GM12878 (cell line): ENCODE measurements around the gene EIF5A. TPM values are rescaled to one million over a fixed set of nuclear protein-coding genes. Genes with fewer than 3 reads are reported as not detected.

Source experiments
- ATAC-seq: fragments of 200-7000 bp; cut with Tn5 transposase; 3 replicates; pipeline ENCODE4 v1.9.1; 2020; ENCODE audit warnings: mild to moderate bottlenecking, moderate library complexity
- BruUV-seq: library from RNA; stranded (reverse); fragments of 400-500 nt; replicated peaks from 2 replicates; lab custom pipeline; 2021; lab: Mats Ljungman, UMichigan
- CTCF ChIA-PET: fragments of 300-600 bp; sonication (Branson Sonifier 250); formaldehyde crosslinking; extraction: SDS; loops from one replicate; lab custom pipeline; 2021; ENCODE audit warnings: inconsistent platforms; lab: Yijun Ruan, JAX
- POLR2A ChIA-PET: fragments of 350-600 bp; formaldehyde crosslinking; extraction: SDS; loops from one replicate; lab custom pipeline; 2021; ENCODE audit warnings: inconsistent platforms; lab: Charles Lee
- RAD21 ChIA-PET: fragments of 300-600 bp; sonication (Branson Sonifier 250); formaldehyde crosslinking; loops from one replicate; lab custom pipeline; 2023; ENCODE audit warnings: antibody characterized with exemption; ENCODE audit not compliant: unreplicated experiment; lab: Charles Lee
- SMC1A ChIA-PET: fragments of 300-600 bp; sonication (Branson Sonifier 250); formaldehyde crosslinking; loops from one replicate; lab custom pipeline; 2023; ENCODE audit not compliant: unreplicated experiment, uncharacterized antibody; lab: Charles Lee
- DNase-seq: peaks from one replicate; pipeline ENCODE4 v3.0.0-alpha.2; 2011; ENCODE audit warnings: low read depth, low spot score
- FAIRE-seq: peaks from 3 replicates; lab custom pipeline; 2011; peaks lifted over from hg19 to GRCh38; lab: Jason Lieb, UNC
- H2AFZ ChIP-seq: 2 replicates; pipeline ENCODE4 v1.6.0; 2011; ENCODE audit warnings: low read depth, low read length, control low read depth; ENCODE audit not compliant: control insufficient read depth
- H3K27ac ChIP-seq: 2 replicates; pipeline ENCODE4 v1.5.1; 2011; ENCODE audit warnings: control low read depth; ENCODE audit not compliant: control insufficient read depth, insufficient read depth
- H3K27me3 ChIP-seq, 2 experiments: replicated peaks in 1 of 2; 2 replicates each; pipeline versions ENCODE4 v1.6.0 to v1.6.1; 2011; ENCODE audit warnings: low read length in 1 of 2; ENCODE audit not compliant: control insufficient read depth in 2 of 2, insufficient read depth in 2 of 2
- H3K36me3 ChIP-seq, 2 experiments: 2 replicates each; pipeline ENCODE4 v1.5.1; 2011; ENCODE audit warnings: low read length in 1 of 2; ENCODE audit not compliant: control insufficient read depth in 2 of 2, insufficient read depth in 2 of 2
- H3K4me1 ChIP-seq: 2 replicates; pipeline ENCODE4 v1.6.1; 2011; ENCODE audit warnings: mild to moderate bottlenecking, low read length, moderate library complexity, mixed read lengths; ENCODE audit not compliant: control insufficient read depth, insufficient read depth
- H3K4me2 ChIP-seq: 2 replicates; pipeline ENCODE4 v1.6.0; 2011; ENCODE audit warnings: control low read depth; ENCODE audit not compliant: control insufficient read depth, insufficient read depth
- H3K4me3 ChIP-seq: fragments of 200-600 bp; sonication (generic); 2 replicates; pipeline ENCODE4 v1.5.1; 2016
- H3K79me2 ChIP-seq: 2 replicates; pipeline ENCODE4 v1.6.0; 2011; ENCODE audit warnings: low read length; ENCODE audit not compliant: control insufficient read depth, insufficient read depth
- H3K9ac ChIP-seq: 2 replicates; pipeline ENCODE4 v1.8.0; 2011; ENCODE audit warnings: low read length, control low read depth, mixed read lengths; ENCODE audit not compliant: control insufficient read depth, insufficient read depth
- H3K9me3 ChIP-seq: replicated peaks from 3 replicates; pipeline ENCODE4 v1.5.1; 2011; ENCODE audit warnings: mild to moderate bottlenecking, low read length; ENCODE audit not compliant: control insufficient read depth, insufficient read depth
- H4K20me1 ChIP-seq: 2 replicates; pipeline ENCODE4 v1.6.0; 2011; ENCODE audit not compliant: control insufficient read depth, insufficient read depth
- CBX5 ChIP-seq: sonication (generic); IDR thresholded peaks from 2 replicates; pipeline ENCODE4 v1.6.1; 2016; ENCODE audit warnings: low read depth, moderate library complexity, mild to moderate bottlenecking, inconsistent platforms
- CEBPB ChIP-seq, 2 experiments: fragments of 150-350 bp in 1 of 2; IDR thresholded peaks; 2 replicates each; pipeline ENCODE4 v1.6.1; 2012 to 2014; ENCODE audit warnings: low read depth in 2 of 2, low read length in 2 of 2, borderline replicate concordance in 1 of 2, inconsistent platforms in 1 of 2
- FOS ChIP-seq: IDR thresholded peaks from 3 replicates; pipeline ENCODE4 v1.6.1; 2011; ENCODE audit warnings: borderline replicate concordance; ENCODE audit not compliant: insufficient read length; ENCODE audit errors: extremely low read depth
- LARP7 ChIP-seq: fragments of 450-650 bp; IDR thresholded peaks from 2 replicates; pipeline ENCODE4 v1.6.1; 2017; ENCODE audit warnings: mild to moderate bottlenecking
- NBN ChIP-seq: fragments of 450-650 bp; IDR thresholded peaks from 2 replicates; pipeline ENCODE4 v1.6.1; 2016
- NRF1 ChIP-seq: conservative IDR thresholded peaks from 2 replicates; pipeline ENCODE4 v1.6.1; 2011; ENCODE audit warnings: mild to moderate bottlenecking, low read depth, low read length, improper control_type of control experiment
- PKNOX1 ChIP-seq: fragments of 450-650 bp; IDR thresholded peaks from 2 replicates; pipeline ENCODE4 v1.6.1; 2016; ENCODE audit warnings: mild to moderate bottlenecking
- POLR2AphosphoS5 ChIP-seq: IDR thresholded peaks from 2 replicates; pipeline ENCODE4 v1.6.1; 2011; ENCODE audit warnings: mild to moderate bottlenecking, low read length, inconsistent platforms
- RELA ChIP-seq: fragments of 450-650 bp; IDR thresholded peaks from 2 replicates; pipeline ENCODE4 v1.8.0; 2014; ENCODE audit warnings: borderline replicate concordance; ENCODE audit not compliant: partially characterized antibody
- SPI1 ChIP-seq: IDR thresholded peaks from 2 replicates; pipeline ENCODE4 v1.6.1; 2011; ENCODE audit warnings: low read depth, mild to moderate bottlenecking, low read length, moderate library complexity, borderline replicate concordance; ENCODE audit not compliant: insufficient read depth
- STAT3 ChIP-seq: IDR thresholded peaks from 2 replicates; pipeline ENCODE4 v1.6.1; 2011; ENCODE audit warnings: low read depth, low read length, improper control_type of control experiment
- YY1 ChIP-seq: IDR thresholded peaks from 2 replicates; pipeline ENCODE4 v1.6.1; 2011; ENCODE audit warnings: low read depth, mild to moderate bottlenecking, low read length
- ZNF622 ChIP-seq: fragments of 450-650 bp; IDR thresholded peaks from 2 replicates; pipeline ENCODE4 v1.6.1; 2017; ENCODE audit warnings: mild to moderate bottlenecking, inconsistent platforms
- WGBS: methylation state at CpG from one replicate; pipeline ENCODE4 v1.1.6; 2016; ENCODE audit warnings: low lambda C conversion rate; ENCODE audit not compliant: insufficient replicate concordance, insufficient coverage; ENCODE audit errors: missing lambda C conversion rate; 5-methylcytosine and 5-hydroxymethylcytosine counted together
- in situ Hi-C: fragments of 300-500 bp; cut with MboI; formaldehyde crosslinking; loops from 9 replicates; pipeline ENCODE4 v1.14.3; 2018; ENCODE audit warnings: mixed read lengths
- intact Hi-C: fragments of 100-400 bp; cut with micrococcal nuclease; formaldehyde crosslinking; loops from one replicate; pipeline ENCODE4 v1.14.2; 2022; ENCODE audit not compliant: unreplicated experiment
- polyA plus RNA-seq, 11 experiments: library from polyadenylated mRNA; depleted of rRNA in 4 of 11; unstranded in 6 of 11; stranded (reverse) in 5 of 11; fragments of >200 nt; fragmentation: Nextera tagmentation in 4 of 11; fragmentation: Illumina TruSeq in 1 of 11; extraction: Ambion mirVana in 4 of 11; extraction: Trizol in 1 of 11; gene quantifications; 1 replicate in 1 of 11; 2 replicates in 10 of 11; pipeline versions ENCODE4 v1.2.1 to v1.2.3, GENCODE V29; 2011 to 2016; ENCODE audit warnings: inconsistent platforms in 2 of 11, missing spikeins in 2 of 11, low read depth in 1 of 11
- total RNA-seq, 4 experiments: library from RNA; depleted of rRNA in 3 of 4; stranded (reverse); fragments of >200 nt in 3 of 4; fragmentation: Illumina TruSeq in 1 of 4; extraction: Trizol in 1 of 4; gene quantifications; 2 replicates each; pipeline versions ENCODE4 v1.2.1 to v1.2.3, GENCODE V29; 2013 to 2021
- TF ChIP-seq, protein P1 (sequence below): IDR thresholded peaks from 2 replicates; pipeline ENCODE4 v1.6.1; 2011; ENCODE audit warnings: mild to moderate bottlenecking, low read depth, low read length, moderate library complexity; ENCODE audit not compliant: insufficient replicate concordance
- TF ChIP-seq, protein P2 (sequence below): IDR thresholded peaks from 2 replicates; pipeline ENCODE4 v1.6.1; 2012; ENCODE audit warnings: low read depth, low read length, improper control_type of control experiment

The EIF5A gene
- total and polyA plus RNA-seq, 10 of the 15 experiments (the other 5 are each of a cell fraction or from before 2014, with no cell fraction given): 26.5 to 1,792 (median 944) TPM

DNA sequence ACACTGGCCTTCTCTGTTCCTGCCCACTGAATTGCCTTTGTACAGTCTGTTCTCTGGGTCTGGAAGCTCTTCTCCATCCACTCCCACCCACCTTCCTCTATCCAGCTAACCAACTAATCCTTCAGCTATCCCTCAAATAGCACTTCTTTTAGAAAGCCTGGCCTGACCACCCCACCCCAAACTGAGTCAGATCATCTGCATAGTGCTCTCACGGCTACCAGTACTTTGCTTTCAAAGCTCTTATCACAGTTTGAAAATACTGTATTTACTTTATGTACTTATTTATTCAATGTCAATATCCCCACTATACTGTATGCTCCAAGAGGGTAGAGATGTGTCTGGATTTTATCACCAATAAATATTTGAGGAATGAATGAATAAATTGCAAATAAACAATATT lies 40.6 kb upstream of the EIF5A start (continued):
- TF ChIP-seq, protein P1, sequence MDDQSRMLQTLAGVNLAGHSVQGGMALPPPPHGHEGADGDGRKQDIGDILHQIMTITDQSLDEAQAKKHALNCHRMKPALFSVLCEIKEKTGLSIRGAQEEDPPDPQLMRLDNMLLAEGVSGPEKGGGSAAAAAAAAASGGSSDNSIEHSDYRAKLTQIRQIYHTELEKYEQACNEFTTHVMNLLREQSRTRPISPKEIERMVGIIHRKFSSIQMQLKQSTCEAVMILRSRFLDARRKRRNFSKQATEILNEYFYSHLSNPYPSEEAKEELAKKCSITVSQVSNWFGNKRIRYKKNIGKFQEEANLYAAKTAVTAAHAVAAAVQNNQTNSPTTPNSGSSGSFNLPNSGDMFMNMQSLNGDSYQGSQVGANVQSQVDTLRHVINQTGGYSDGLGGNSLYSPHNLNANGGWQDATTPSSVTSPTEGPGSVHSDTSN: no peak
- no peak for TF ChIP-seq STAT3
- TF ChIP-seq PKNOX1: no peak
- no peak for TF ChIP-seq YY1

DNA sequence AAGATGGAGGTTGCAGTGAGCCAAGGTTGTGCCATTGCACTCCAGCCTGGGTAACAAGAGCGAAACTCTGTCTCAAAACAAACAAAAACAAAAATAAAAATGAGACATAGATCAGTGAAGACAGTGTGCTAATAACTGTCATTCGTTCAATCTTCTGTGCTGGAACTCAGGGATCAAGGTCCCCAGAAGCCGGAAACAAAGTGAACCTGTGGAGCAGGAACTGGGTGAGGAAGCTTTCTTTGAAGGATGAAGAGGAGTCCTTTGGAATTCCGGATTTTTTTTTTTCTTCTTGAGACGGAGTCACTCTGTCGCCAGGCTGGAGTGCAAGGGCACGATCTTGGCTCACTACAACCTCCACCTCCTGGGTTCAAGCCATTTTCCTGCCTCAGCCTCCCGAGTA lies 28.0 kb upstream of the EIF5A start:
- 32% methylated on average over 8 of the region's 8 CpGs for WGBS
- Histone ChIP-seq H4K20me1 (no peaks in the 10 kb centered on the region; the same call in 1 of the 2 replicates), H3K9ac (no peak overlapping the region), H3K4me1 (peaks cover 8% of the 10 kb centered on the region), H3K27me3 (no peaks in the 10 kb centered on the region; a peak in 1 of 4 replicates), H3K9me3 (no peaks in the 10 kb centered on the region), H3K27ac (no peak overlapping the region), H3K4me3 (no peak overlapping the region), H3K79me2 (no peaks in the 10 kb centered on the region), H3K4me2 (no peak overlapping the region), H3K36me3 (no peaks in the 10 kb centered on the region), H2AFZ (no peak overlapping the region)
- ChIA-PET SMC1A (interaction anchor here (0.7 to 3.3 kb wide), 3 partner anchors 17 to 82 kb away, joined by 3 to 17 read pairs (median 3); no protein-coding TSS in a partner anchor), RAD21 (interaction anchor here (1.2 kb wide), 1 partner anchor 16 kb away, joined by 3 read pairs; no protein-coding TSS in a partner anchor), CTCF (interaction anchor here (0.7 to 10.3 kb wide), 5 partner anchors 12 to 377 kb away, joined by 4 to 102 read pairs (median 5); no protein-coding TSS in a partner anchor), POLR2A (interaction anchor here (0.6 kb wide), 1 partner anchor 940 kb away, joined by 4 read pairs; no protein-coding TSS in a partner anchor)
- no peak for DNase-seq
- no TSS peak for BruUV-seq
- intact Hi-C loops: no loop called here
- in situ Hi-C loops: no loop called here
- TF ChIP-seq RELA: no peak
- TF ChIP-seq CEBPB (IDR thresholded peaks at IDR 0.05; ENCODE audit: borderline replicate concordance in 1 of 2, low read depth in 2 of 2, low read length in 2 of 2): no peak
- no peak for TF ChIP-seq LARP7
- TF ChIP-seq POLR2AphosphoS5: no peak
- no peak for TF ChIP-seq FOS
- no peak for TF ChIP-seq NRF1
- TF ChIP-seq, protein P2, sequence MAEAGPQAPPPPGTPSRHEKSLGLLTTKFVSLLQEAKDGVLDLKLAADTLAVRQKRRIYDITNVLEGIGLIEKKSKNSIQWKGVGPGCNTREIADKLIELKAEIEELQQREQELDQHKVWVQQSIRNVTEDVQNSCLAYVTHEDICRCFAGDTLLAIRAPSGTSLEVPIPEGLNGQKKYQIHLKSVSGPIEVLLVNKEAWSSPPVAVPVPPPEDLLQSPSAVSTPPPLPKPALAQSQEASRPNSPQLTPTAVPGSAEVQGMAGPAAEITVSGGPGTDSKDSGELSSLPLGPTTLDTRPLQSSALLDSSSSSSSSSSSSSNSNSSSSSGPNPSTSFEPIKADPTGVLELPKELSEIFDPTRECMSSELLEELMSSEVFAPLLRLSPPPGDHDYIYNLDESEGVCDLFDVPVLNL: no peak
- TF ChIP-seq ZNF622: no peak
- TF ChIP-seq NBN: no peak
- TF ChIP-seq SPI1: no peak
- no peak for TF ChIP-seq CBX5
- no peak for FAIRE-seq
- ATAC-seq: no peak
